Keratinocyte (primary cell): ENCODE results near the gene BRPF1. TPM values are rescaled to one million over a fixed set of nuclear protein-coding genes. Genes with fewer than 3 reads are reported as not detected.

Source experiments
- DNase-seq: peaks from one replicate; pipeline ENCODE4 v3.0.0-alpha.2; 2011; ENCODE audit warnings: low read depth, missing footprints, low spot score
- FAIRE-seq: peaks from 2 replicates; lab custom pipeline; 2011; peaks lifted over from hg19 to GRCh38; lab: Jason Lieb, UNC
- H2AFZ ChIP-seq: 2 replicates; pipeline ENCODE4 v1.6.0; 2012; ENCODE audit warnings: low read length, control low read depth, inconsistent platforms; ENCODE audit not compliant: control insufficient read depth
- H3K27ac ChIP-seq: 2 replicates; pipeline ENCODE4 v1.5.1; 2011; ENCODE audit warnings: low read length; ENCODE audit not compliant: control insufficient read depth, insufficient read depth
- H3K27me3 ChIP-seq: 3 replicates; pipeline ENCODE4 v1.6.0; 2011; ENCODE audit warnings: low read length; ENCODE audit not compliant: control insufficient read depth, insufficient read depth; ENCODE audit errors: extremely low read depth
- H3K36me3 ChIP-seq, 2 experiments: 2 replicates in 1 of 2; 3 replicates in 1 of 2; pipeline ENCODE4 v1.5.1; 2011; ENCODE audit warnings: low read length in 2 of 2, mild to moderate bottlenecking in 1 of 2; ENCODE audit not compliant: control insufficient read depth in 2 of 2, insufficient read depth in 2 of 2; ENCODE audit errors: extremely low read depth in 1 of 2
- H3K4me1 ChIP-seq: 3 replicates; pipeline ENCODE4 v1.5.1; 2011; ENCODE audit warnings: low read length; ENCODE audit not compliant: control insufficient read depth, insufficient read depth; ENCODE audit errors: extremely low read depth
- H3K4me2 ChIP-seq: 3 replicates; pipeline ENCODE4 v1.6.0; 2011; ENCODE audit warnings: low read depth, low read length; ENCODE audit not compliant: control insufficient read depth, insufficient read depth; ENCODE audit errors: extremely low read depth
- H3K4me3 ChIP-seq, 3 experiments: fragments of 200-600 bp in 1 of 3; sonication (generic) in 1 of 3; 2 replicates in 2 of 3; 3 replicates in 1 of 3; pipeline ENCODE4 v1.5.1; 2011 to 2016; ENCODE audit warnings: low read length in 3 of 3, mild to moderate bottlenecking in 3 of 3, control low read depth in 2 of 3, inconsistent platforms in 1 of 3, low read depth in 1 of 3, mixed read lengths in 1 of 3, mixed run types in 1 of 3, moderate library complexity in 1 of 3; ENCODE audit not compliant: control insufficient read depth in 2 of 3, insufficient read depth in 2 of 3; ENCODE audit errors: extremely low read depth in 1 of 3
- H3K79me2 ChIP-seq: 2 replicates; pipeline ENCODE4 v1.6.0; 2012; ENCODE audit warnings: low read length; ENCODE audit not compliant: control insufficient read depth, insufficient read depth
- H3K9ac ChIP-seq: 3 replicates; pipeline ENCODE4 v1.6.0; 2011; ENCODE audit warnings: low read length; ENCODE audit not compliant: control insufficient read depth, insufficient read depth; ENCODE audit errors: extremely low read depth
- H3K9me1 ChIP-seq: 3 replicates; pipeline ENCODE4 v1.6.0; 2011; ENCODE audit warnings: low read length; ENCODE audit not compliant: control insufficient read depth, insufficient read depth; ENCODE audit errors: extremely low read depth
- H3K9me3 ChIP-seq: 2 replicates; pipeline ENCODE4 v1.5.1; 2012; ENCODE audit warnings: low read depth, low read length; ENCODE audit not compliant: control insufficient read depth
- H4K20me1 ChIP-seq: 3 replicates; pipeline ENCODE4 v1.6.0; 2011; ENCODE audit warnings: low read length; ENCODE audit not compliant: control insufficient read depth, insufficient read depth; ENCODE audit errors: extremely low read depth
- EZH2 ChIP-seq: IDR thresholded peaks from one replicate; pipeline ENCODE4 v1.6.1; 2012; ENCODE audit warnings: inconsistent platforms, mild to moderate bottlenecking, low read length, moderate library complexity
- dilution Hi-C: fragments of 300-500 bp; cut with MboI; formaldehyde crosslinking; loops from one replicate; pipeline ENCODE4 v1.7.0; 2020; ENCODE audit warnings: low sequenced_read_pairs; ENCODE audit not compliant: extremely low pct_ligation_motif_present
- polyA plus RNA-seq, 5 experiments: library from polyadenylated mRNA; depleted of rRNA in 3 of 5; stranded (reverse) in 3 of 5; stranded (forward) in 1 of 5; unstranded in 1 of 5; fragments of >200 nt; gene quantifications; 1 replicate in 1 of 5; 2 replicates in 3 of 5; 3 replicates in 1 of 5; pipeline versions ENCODE4 v1.2.1 to v1.2.3, GENCODE V29; 2011 to 2012; ENCODE audit warnings: missing spikeins in 2 of 5, low read depth in 1 of 5, low replicate concordance in 1 of 5
- TF ChIP-seq, protein P1 (sequence below), 3 experiments: IDR thresholded peaks in 1 of 3; conservative IDR thresholded peaks in 1 of 3; optimal IDR thresholded peaks in 1 of 3; 2 replicates in 2 of 3; 3 replicates in 1 of 3; pipeline versions ENCODE3 to v1.5.1; 2011; ENCODE audit warnings: low read length in 3 of 3, mild to moderate bottlenecking in 3 of 3, moderate library complexity in 2 of 3, control low read depth in 1 of 3, inconsistent platforms in 1 of 3; ENCODE audit not compliant: insufficient read depth in 2 of 3; ENCODE audit errors: extremely low read depth in 1 of 3

BRPF1 gene
- polyA plus RNA-seq, 1 donor (not counting 4 experiments of a cell fraction or from before 2014, with no cell fraction given), result 8.0 TPM

DNA sequence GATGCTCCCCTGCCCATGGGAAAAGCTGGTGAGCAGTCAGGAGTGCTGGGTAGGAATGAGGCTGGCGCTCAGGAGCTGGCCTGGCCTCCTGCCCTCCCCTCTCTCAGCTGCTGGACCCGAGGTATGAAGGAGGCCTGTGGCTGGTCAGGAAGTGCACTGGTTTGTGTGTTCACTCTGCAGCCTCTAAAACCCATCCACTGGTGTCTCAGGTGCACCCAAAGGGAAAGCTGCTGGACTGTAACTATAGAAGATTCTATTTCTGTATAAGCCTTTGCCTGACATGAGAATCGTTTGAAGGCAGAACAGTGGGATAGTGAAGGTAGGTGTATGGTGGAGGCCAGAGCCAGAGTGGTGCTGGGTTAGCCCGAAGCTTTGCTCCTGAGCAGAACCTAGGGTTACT is 33.6 kb upstream of the BRPF1 start:
- no peak overlapping the region for H2AFZ ChIP-seq
- no peak overlapping the region for H3K9ac ChIP-seq
- no peak overlapping the region for H3K27ac ChIP-seq
- no peaks in the 10 kb centered on the region for H3K9me3 ChIP-seq
- H3K27me3 ChIP-seq, result no peaks in the 10 kb centered on the region
- H3K4me2 ChIP-seq, result no peak overlapping the region
- TF ChIP-seq EZH2, result no peak
- TF ChIP-seq, protein P1, sequence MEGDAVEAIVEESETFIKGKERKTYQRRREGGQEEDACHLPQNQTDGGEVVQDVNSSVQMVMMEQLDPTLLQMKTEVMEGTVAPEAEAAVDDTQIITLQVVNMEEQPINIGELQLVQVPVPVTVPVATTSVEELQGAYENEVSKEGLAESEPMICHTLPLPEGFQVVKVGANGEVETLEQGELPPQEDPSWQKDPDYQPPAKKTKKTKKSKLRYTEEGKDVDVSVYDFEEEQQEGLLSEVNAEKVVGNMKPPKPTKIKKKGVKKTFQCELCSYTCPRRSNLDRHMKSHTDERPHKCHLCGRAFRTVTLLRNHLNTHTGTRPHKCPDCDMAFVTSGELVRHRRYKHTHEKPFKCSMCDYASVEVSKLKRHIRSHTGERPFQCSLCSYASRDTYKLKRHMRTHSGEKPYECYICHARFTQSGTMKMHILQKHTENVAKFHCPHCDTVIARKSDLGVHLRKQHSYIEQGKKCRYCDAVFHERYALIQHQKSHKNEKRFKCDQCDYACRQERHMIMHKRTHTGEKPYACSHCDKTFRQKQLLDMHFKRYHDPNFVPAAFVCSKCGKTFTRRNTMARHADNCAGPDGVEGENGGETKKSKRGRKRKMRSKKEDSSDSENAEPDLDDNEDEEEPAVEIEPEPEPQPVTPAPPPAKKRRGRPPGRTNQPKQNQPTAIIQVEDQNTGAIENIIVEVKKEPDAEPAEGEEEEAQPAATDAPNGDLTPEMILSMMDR (optimal IDR thresholded peaks at IDR 0.05 in 1 of 3, IDR thresholded peaks at IDR 0.05 in 1 of 3, conservative IDR thresholded peaks at IDR 0.05 in 1 of 3; ENCODE audit: extremely low read depth in 1 of 3, insufficient read depth in 2 of 3, low read length in 3 of 3), result no peak
- FAIRE-seq, result no peak
- peaks cover 9 to 19% of the 10 kb centered on the region in 2 experiments for H3K36me3 ChIP-seq
- peaks cover 5% of the 10 kb centered on the region for H3K4me1 ChIP-seq
- H3K4me3 ChIP-seq, result no peak overlapping the region
- dilution Hi-C loops, result no loop called here
- DNase-seq, result no peak
- H3K9me1 ChIP-seq, result no peaks in the 10 kb centered on the region
- H3K79me2 ChIP-seq, result no peaks in the 10 kb centered on the region
- H4K20me1 ChIP-seq, result no peaks in the 10 kb centered on the region

DNA sequence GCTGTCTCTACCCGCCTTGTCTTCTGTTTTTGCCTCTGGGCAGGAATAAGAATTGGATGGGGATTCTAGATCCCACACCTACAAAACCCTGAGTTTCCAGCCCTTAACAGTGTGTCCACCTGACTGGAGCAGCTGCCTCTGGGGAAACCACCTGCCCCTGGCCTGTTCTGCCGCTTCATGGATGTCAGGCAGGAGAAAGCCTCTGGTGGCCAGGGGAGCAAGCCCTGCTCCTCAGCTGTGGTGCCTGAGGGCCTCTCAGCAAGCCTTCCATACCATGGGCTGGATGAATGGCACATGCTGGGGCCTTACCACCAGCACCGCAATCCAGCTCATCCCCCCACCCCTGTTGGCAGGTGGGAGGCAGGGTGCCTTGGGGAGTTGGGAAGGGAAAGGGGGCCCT is 33.2 kb upstream of the BRPF1 start:
- Histone ChIP-seq H4K20me1 (no peaks in the 10 kb centered on the region), H3K36me3 (peaks cover 9 to 18% of the 10 kb centered on the region in 2 experiments)
- dilution Hi-C loops, result no loop called here

More for the DNA sequence above, 33.2 kb upstream of the BRPF1 start:
- Histone ChIP-seq H3K9me3 (no peaks in the 10 kb centered on the region), H3K79me2 (no peaks in the 10 kb centered on the region), H3K4me1 (peaks cover 5% of the 10 kb centered on the region), H3K9me1 (no peaks in the 10 kb centered on the region), H3K27me3 (no peaks in the 10 kb centered on the region), H3K27ac (no peak overlapping the region), H3K4me3 (no peak overlapping the region), H2AFZ (no peak overlapping the region), H3K9ac (no peak overlapping the region), H3K4me2 (no peak overlapping the region)
- no peak for TF ChIP-seq EZH2
- TF ChIP-seq, protein P1 (optimal IDR thresholded peaks at IDR 0.05 in 1 of 3, IDR thresholded peaks at IDR 0.05 in 1 of 3, conservative IDR thresholded peaks at IDR 0.05 in 1 of 3; ENCODE audit: extremely low read depth in 1 of 3, insufficient read depth in 2 of 3, low read length in 3 of 3), result no peak
- FAIRE-seq (no peak), DNase-seq (no peak)
